ENCODE data around the gene CCDC86.
"Not testable (repeated sequence)": the region's sequence is repeated elsewhere in the genome, so short reads cannot be mapped to it uniquely, and the experiment has no call there.

The CCDC86 gene, protein sequence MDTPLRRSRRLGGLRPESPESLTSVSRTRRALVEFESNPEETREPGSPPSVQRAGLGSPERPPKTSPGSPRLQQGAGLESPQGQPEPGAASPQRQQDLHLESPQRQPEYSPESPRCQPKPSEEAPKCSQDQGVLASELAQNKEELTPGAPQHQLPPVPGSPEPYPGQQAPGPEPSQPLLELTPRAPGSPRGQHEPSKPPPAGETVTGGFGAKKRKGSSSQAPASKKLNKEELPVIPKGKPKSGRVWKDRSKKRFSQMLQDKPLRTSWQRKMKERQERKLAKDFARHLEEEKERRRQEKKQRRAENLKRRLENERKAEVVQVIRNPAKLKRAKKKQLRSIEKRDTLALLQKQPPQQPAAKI

DNA sequence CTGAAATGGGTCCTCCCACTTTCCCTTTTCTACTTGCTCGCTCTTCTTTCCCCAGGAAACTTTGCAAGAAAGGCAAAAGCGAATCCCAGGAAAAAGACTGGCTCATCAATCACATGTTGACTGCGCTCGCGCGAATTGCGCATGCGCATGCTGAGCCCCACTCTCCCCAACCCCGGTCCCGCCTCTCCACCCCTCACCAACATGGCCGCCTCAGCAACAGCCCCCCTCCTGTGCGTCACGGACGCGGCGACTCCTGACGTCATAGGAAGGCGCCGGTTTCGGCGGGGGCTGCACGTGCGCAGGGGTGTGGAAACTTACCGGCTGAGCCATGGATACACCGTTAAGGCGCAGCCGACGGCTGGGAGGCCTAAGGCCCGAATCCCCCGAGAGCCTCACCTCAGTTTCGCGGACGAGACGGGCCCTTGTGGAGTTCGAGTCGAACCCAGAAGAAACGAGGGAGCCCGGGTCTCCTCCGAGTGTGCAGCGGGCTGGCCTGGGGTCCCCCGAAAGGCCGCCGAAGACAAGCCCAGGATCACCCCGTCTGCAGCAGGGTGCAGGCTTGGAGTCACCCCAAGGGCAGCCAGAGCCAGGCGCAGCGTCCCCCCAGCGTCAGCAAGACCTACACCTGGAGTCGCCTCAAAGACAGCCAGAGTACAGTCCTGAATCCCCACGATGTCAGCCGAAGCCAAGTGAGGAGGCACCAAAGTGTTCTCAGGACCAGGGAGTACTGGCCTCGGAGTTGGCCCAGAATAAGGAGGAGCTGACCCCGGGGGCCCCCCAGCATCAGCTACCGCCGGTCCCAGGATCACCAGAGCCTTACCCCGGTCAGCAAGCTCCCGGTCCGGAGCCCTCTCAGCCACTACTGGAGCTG lies at the start of gene CCDC86:
Gene CCDC86, plus strand, starts transcription at position 317 of the 871 bp plus-strand sequence. Its CDS starts 12 bp downstream, at position 329.
- peak; percentile 82 to 97 for DNase-seq

DNA sequence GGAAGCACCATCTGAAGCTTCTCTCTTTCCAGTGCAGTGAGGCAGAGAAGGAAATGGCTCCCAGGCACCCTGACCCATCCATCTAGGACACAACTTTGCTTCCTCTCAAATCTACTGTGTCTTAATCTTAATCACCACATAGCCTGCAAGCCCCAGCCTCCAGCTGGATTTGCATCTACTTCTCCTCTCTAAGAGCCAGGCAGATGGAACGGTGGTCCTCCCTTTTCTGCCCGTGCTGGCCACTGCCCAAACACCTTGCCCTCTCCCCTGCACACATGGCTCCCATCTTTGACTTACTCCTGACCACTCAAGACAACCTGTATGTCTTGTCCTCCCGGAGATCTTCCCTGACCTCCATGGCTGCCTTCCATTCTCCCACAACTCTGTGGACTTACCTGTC lies 49.4 kb upstream of the CCDC86 start:
- no peak for DNase-seq

DNA sequence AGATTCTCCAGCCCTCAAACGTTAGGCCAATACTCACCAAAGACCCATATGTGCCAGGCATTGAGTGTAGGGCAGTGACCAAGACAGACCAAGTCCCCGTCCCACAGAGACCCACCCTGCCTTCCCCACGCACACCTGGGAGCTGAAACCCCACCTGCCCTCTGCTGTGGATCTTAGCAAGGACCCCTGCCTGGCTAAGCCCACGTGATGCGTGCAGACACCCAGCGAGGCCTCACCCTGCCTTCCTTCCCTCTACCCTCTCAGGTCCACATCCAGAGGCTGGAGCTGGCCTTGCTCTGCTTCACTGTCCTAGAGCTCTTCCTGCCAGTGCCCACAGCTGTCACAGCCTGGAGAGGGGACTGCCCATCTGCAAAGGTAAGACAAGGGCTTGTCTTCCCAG lies 46.6 kb upstream of the CCDC86 start:
- DNase-seq = no peak

DNA sequence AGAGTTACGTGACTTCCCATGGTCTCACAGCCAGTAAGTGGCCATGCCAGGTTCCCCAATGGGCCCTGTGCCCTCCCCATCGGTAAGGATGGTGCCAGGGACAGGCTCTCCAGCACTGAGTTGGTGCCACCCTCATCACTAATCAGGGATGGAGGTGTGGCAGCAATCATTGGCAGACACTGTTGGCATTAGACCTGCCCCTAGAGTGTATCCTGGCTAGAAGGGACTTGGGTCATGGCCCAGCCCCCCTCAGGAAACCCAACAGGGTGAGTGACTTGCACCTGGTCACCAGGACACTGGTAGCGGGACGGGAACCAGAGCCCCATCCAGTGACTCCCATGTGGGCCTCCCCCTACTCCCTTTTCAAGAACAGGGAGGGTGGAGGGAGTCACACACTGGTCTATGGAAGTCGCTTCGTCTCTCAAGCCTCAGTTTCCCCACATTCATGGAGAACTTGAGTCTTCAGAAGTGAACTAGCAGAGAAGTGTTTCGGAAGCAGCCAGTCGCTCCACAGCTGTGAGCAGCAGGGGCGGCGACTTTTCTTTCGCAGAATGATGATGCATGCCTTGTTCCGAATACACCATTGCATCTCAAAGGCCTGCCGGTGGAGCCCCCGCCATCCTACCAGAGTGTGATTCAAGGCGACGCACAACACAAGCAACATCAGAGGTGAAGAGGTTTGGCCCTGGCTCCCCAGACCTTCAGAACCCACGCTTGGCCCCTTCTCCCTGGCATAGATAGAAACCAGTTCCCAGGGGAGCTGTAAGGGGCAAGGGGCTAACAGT lies 43.9 kb upstream of the CCDC86 start:
- no peak for DNase-seq

DNA sequence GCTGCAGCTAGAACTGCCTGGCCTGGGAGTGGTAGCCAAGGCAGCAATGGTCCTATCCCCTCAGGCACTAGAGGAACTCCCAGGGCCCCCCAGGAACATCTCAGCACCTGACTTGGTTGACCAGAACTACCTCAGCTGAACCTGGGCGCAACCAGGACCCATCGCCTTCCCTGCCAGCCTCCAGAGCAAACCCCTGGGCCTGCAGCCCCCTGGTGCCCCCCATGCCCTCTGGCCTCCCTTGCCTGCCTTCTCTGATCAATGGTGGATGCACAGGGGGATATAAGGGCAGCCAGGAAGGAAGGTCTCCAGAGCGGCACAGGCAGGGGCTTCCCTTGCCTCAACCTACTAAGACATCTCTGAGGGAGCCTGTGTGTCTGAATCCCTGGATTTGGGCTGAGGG lies 43.3 kb upstream of the CCDC86 start:
- DNase-seq = no peak

DNA sequence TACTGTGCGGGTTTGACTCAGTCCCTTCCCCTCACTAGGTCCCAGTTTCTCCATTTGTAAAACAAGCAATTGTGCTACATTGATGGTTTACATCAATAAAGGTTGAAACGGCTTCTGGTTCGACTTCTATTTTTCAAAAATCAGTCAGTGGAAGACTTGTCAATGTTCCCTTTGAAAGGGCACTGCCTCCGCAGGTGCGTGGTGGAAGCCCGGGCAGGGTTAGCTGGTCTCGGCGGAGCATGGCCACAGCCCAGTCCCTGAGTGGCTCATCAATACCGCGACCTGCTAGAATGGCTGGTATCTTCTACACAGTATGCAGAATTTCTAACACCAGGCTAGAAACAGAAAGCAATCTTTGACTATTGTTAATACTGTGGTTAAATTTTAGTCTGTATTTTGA lies 40.7 kb upstream of the CCDC86 start:
- DNase-seq = no peak

DNA sequence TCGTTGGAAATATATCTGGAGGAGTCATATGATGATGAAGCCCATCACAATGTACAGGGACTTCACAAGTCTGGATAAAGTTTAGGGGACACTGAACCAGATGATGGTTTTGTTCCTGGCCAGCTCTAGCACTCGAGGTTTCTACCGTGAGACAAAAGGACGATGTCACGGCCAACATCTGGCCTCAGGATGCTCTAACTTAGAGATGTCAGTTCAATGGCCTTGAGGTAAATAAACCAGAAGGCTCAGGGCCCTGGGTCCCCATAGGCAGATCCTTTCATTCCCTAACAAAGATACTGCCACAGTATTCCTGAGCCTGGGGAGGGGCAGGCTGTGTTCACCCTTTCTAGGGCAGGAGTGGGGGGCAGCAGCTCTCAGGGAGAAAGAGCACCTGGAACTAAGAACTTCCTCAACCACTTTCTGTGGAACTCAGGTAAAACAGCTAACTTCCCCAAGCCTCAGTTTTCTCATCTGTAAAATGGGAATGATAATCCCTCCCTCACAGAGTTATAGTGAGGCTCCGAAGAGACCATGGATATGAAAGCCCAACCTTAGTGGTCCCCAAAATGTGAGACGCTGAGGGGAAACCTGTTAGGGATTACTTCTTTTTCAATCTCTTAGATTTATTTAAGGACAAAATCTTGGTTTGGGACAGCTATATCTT lies 38.5 kb upstream of the CCDC86 start:
- DNase-seq = no peak

DNA sequence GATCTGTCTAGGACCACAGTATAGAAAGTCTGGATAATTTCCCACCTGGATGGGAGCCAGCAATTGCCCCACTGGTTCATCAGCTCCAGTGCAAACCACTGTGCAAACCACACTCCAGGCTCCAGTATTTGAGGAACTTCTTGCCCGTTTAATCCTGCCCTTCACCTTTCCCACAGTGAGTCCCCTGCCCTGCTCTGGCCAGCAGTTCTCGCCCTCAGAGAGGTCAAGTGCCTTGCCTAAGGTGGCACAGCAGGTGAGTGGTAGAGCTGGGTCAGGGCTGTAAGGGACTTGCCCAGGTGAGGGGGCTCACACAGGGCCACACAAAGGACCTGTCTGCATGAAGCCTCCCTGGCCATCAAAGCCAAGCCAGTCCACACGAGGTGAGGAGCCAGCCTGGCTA lies 32.7 kb upstream of the CCDC86 start:
- no peak for DNase-seq

DNA sequence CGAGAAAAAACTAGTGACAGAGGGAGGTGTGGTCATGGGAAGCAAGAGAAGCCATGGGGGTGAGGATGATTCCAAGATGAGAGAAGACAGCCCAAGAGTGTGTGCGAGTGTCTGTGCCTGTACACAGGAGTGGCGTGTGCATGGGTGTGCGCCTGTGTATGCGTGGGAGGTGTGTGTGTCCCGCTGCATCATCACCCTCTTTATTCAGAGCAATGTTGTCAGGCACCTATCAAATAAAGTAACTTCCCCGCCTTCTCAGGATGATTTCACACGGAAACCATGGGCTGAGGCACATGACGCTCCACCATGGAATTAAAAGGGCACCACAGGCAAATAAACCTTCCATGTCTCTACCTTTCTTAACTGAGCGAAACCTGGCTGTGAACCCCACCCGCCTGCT lies 32.2 kb upstream of the CCDC86 start:
- no peak for DNase-seq

DNA sequence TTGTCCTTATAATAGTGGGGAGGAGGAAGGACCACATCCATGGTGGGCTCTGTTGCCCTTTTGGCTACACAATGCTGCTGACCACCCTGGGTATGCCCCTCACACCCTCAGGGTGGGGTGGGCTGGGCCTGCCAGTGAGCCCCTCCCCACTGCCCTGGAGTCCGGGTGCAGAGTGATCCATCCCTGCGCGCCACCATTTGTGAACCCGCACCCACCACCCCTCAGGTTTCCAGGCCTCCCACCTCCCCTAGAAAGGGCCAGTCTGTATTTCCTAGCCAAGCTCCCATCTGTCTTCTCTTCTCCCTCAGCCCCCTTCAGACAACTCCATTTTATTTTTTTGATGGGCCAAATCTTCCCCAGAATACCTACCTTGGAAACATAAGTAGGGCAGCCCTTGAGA lies 31.8 kb upstream of the CCDC86 start:
- no peak for DNase-seq

DNA sequence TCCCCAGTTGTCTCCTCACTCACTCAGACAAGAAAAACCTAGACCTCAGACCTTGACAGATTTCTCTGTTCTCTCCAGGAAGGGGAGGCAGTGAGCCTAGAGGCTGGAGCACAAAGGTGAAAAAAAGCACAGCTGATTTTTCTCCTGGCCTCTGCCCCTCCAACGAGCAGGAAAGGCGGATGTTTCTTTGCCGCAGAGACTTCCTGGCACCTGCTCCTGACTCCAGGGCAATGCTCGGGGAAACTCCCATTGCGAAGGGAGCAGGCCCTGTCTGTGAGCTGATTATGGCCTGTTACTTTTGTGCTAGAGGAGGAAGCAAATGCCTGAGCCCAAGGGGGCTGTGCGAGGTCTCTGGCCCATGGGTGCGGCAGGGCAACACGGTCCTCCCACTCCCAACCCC lies 31.3 kb upstream of the CCDC86 start:
- DNase-seq = no peak

DNA sequence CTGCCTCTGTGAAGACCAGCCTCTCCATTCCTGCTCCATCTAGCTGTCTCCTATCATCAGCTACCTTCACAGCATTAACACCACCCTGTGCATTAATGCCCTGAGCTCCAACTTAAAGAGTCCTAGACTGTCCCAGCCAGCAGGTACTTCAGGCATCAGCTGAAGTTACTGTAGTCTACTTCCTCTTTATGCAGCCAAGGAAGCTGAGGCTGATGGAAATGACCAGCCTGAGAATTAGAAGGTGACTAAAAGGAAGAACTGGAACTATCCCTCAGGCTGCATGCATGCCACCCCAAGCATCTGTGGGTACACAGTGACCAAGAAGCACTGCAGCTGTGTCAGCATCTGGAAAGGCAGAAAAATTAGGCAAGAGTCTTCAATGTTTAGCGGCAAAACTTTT lies 28.6 kb upstream of the CCDC86 start:
- no peak for DNase-seq

DNA sequence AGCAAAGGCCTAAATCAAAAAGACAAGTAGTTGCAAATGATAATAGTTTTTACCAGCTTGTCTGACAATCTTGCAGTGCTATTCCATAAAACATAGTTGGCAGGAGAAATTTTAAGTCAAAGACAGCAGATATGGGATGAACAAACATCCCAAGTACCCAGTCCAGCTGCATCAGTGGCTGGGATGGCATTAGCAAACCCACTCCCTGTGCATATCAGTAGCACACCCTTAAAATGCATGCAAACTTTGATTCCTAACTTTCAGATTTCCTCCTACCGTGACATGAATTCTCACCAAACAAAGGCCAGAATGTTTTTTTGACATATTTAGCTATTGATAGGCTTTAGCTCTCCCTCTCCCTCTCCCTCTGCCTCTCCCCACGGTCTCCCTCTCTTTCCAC lies 27.8 kb upstream of the CCDC86 start:
- no peak for DNase-seq

DNA sequence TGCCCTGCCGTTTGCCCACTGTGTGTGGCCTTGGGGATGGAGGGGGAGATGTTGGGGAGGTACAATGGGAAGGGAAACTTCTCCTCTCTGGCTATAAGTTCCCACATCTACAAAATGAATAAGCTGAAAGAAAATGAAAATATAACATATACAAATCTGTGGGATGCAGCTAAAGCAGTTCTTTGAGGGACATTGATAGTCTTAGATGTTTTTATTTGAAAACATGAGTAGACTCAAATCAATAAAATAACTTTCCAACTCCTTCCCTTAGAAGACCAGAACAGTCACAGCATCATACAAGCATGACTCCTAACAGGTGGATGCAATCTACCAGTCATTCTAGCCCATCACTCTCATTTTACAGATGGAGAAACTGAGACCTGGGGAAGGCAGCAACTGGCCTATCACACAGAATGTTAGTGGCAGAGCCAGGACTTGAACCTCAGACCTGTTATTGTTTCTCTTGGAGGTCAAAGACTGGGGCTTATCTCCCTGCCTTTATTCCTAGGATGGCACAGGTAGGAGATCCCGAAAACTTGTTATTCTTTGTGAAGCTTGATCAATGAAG lies 25.2 kb upstream of the CCDC86 start:
- DNase-seq = no peak

DNA sequence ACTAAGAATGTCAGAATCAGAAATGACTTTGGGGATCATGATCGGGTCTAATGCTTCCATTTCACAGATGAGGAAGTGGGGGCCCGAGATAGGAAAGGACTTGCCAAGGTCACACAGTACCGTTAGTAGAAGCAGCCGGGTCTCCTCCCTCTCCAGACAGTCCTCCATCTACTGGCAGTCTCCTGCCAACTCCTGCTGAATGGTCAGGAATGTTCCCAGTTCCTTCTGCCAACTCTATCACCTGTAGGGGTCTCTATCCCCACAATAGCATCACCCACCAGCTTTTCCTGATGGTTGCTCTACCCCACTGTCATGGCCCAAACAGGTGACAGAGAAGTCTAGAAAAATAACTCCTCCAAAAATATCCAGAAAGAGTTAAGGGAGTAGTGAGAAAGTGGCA lies 23.9 kb upstream of the CCDC86 start:
- DNase-seq = no peak

DNA sequence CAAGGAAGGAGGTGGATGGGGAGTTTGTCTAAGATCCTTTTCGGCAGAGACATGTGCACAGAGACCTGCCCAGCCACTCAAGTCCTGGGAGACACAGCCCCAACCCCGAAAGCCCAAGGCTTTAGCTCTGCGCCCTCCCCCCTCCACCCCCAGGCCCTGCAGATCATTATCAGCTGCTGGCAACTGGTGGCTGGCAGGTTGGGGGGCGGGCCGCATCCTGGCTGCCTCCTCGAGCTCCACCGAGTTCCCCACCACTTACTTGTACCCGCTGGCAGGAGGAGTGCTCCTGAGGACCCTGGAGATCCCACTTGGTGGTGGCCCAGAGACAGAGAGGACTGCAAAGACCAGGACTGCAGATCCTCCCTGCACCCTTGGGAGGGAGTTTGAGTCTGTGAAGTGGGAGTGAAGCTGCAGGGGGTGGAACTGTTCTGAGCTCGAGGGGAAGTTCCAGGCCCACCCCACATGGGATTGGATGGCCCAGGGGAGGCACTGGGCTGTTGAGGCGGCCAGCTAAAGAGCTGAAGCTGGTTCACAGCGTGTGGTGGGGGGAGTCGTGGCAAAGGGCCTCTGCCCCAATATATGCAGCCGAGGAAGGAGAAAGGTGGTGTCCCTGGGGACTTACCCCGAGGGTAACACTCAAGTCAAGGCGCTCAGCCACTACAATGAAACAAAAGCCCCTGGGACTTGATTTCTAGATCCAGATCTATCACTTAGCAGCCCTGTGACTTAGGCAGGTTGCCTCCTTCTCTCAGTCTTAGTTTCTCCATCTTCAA lies 19.9 kb upstream of the CCDC86 start:
- DNase-seq = peak in 1 of 2 experiments; percentile 54

DNA sequence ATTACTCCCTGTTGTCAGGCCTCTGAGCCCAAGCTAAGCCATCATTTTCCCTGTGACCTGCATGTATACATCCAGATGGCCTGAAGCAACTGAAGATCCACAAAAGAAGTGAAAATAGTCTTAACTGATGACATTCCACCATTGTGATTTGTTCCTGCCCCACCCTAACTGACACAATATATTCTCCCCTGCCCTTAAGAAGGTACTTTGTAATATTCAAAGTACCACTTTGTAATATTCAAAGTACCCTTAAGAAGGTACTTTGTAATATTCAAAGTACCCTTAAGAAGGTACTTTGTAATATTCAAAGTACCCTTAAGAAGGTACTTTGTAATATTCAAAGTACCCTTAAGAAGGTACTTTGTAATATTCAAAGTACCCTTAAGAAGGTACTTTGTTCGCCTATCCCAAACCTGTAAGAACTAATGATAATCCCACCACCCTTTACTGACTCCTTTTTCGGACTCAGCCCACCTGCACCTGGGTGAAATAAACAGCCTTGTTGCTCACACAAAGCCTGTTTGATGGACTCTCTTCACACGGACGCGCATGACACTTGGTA lies 18.1 kb upstream of the CCDC86 start:
- not testable (repeated sequence) for DNase-seq

DNA sequence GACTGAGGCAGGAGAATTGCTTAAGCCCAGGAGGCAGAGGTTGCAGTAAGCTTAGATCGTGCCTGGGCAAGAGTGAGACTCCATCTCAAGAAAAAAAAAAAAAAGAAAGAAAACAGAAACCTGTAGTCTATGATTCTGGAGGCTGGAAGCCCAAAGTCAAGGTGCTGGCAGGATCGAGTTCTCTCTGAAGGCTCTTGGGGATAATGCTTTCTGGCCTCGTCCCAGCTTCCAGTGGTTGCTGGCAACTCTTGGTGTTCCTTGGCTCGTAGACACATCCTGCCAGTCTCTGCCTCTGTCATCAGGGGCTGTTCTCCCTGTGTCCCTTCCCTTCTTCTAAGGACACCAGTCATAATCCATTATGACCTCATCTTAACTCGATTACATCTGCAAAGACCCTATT lies 16.8 kb upstream of the CCDC86 start:
- peak in 1 of 2 experiments; percentile 30 for DNase-seq

DNA sequence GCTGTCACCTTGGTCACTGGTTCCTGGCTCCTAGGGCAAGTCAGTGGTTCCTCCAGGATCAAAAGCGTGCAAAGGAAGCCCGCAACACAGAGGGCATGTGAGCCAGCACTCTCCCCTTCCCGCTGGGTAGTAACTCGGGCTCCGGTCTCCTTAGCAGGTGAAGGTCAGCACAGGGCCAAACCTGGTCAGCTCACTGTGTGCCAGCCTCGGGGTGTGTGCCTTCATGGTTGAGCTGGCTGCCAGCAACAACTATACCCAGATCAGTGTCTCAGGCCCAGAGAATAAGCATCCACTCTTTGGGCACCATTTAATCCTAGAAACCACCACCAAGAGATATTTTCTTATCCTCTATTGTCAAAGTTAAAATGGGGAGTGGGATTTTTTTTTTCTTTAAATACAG lies 16.1 kb upstream of the CCDC86 start:
- DNase-seq = no peak

DNA sequence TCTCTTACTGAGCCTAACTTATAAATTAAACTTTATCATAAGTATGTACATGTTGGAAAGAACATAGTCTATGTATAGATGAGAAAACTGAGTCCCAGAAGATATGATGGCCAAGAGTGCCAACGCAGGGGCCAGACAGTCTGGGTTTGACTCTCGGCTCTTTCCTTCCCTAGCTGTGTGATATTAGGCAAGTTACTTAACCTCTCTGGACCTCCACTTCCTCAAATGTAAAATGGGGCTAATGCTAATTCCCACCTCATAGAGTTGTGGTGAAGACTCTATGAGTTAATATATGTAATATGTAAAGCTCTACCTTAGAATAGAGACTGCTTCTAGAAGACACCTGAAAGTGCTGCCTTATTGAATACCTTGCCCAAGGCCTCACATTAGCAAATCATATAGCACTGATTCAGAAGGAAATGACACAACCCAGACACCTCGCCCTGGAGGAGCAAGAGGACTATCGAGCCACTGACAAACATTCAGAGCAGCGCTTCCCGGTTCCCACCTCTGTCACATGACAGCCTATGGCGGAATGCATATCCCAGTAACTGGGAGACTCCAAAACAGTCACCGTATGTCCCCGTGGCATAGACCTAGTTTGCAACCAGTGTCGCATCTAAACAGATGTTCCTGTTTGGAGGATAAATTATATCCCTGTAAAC lies 11.3 kb upstream of the CCDC86 start:
- DNase-seq = no peak

DNA sequence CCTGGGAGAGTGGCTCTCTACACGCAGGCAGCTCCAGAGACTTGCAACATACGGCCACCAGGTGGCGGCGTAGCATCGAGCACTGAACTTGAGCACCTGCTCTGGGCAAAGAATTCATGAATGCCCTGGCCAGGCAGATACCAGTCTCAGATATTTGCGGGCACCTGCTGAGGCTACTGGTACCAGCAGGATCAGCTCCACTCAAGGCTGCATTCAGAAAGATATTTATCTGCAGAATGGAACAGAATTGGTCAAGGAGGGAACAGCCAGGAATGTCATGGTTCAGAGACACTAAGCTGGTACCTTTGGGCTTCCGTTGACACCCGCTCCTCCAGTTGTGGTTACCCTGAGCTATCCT lies 10.8 kb upstream of the CCDC86 start:
- DNase-seq = peak; percentile 69 to 88
